Gastroesophageal sphincter (tissue), 3 donors: Measurements from ENCODE around the gene ONECUT2.

ENCODE experiments used
- POLR2A ChIP-seq, 2 donors: fragments of 450-650 bp; IDR thresholded peaks; one replicate each; pipeline ENCODE4 v1.6.1; 2017; ENCODE audit warnings: antibody characterized with exemption in 2 of 2, mild to moderate bottlenecking in 2 of 2, moderate library complexity in 1 of 2
- POLR2AphosphoS5 ChIP-seq: sonication (generic); formaldehyde crosslinking; IDR thresholded peaks from one replicate; pipeline ENCODE4 v1.6.1; 2017; ENCODE audit warnings: antibody characterized with exemption
- TF ChIP-seq, protein P1 (sequence below), 4 experiments: fragments of 200-600 bp in 2 of 4; fragments of 450-650 bp in 2 of 4; sonication (generic) in 1 of 4; IDR thresholded peaks; one replicate each; pipeline ENCODE4 v1.5.1; 2017 to 2019; ENCODE audit warnings: antibody characterized with exemption in 4 of 4, mild to moderate bottlenecking in 2 of 4, moderate library complexity in 2 of 4

GRCh38 chr18:57440331-57441070, 5.3 kb downstream of the ONECUT2 start:
- TF ChIP-seq, protein P1, sequence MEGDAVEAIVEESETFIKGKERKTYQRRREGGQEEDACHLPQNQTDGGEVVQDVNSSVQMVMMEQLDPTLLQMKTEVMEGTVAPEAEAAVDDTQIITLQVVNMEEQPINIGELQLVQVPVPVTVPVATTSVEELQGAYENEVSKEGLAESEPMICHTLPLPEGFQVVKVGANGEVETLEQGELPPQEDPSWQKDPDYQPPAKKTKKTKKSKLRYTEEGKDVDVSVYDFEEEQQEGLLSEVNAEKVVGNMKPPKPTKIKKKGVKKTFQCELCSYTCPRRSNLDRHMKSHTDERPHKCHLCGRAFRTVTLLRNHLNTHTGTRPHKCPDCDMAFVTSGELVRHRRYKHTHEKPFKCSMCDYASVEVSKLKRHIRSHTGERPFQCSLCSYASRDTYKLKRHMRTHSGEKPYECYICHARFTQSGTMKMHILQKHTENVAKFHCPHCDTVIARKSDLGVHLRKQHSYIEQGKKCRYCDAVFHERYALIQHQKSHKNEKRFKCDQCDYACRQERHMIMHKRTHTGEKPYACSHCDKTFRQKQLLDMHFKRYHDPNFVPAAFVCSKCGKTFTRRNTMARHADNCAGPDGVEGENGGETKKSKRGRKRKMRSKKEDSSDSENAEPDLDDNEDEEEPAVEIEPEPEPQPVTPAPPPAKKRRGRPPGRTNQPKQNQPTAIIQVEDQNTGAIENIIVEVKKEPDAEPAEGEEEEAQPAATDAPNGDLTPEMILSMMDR (IDR thresholded peaks at IDR 0.05), result no peak
- TF ChIP-seq POLR2A (IDR thresholded peaks at IDR 0.05), result no peak
- no peak for TF ChIP-seq POLR2AphosphoS5
